ENCODE measurements around the gene TXNDC9. TPM values are rescaled to one million over a fixed set of nuclear protein-coding genes. Genes with fewer than 3 reads are reported as not detected.

TXNDC9 gene, protein sequence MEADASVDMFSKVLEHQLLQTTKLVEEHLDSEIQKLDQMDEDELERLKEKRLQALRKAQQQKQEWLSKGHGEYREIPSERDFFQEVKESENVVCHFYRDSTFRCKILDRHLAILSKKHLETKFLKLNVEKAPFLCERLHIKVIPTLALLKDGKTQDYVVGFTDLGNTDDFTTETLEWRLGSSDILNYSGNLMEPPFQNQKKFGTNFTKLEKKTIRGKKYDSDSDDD
- 34.1 and 41.2 TPM in 2 replicates for total RNA-seq

DNA sequence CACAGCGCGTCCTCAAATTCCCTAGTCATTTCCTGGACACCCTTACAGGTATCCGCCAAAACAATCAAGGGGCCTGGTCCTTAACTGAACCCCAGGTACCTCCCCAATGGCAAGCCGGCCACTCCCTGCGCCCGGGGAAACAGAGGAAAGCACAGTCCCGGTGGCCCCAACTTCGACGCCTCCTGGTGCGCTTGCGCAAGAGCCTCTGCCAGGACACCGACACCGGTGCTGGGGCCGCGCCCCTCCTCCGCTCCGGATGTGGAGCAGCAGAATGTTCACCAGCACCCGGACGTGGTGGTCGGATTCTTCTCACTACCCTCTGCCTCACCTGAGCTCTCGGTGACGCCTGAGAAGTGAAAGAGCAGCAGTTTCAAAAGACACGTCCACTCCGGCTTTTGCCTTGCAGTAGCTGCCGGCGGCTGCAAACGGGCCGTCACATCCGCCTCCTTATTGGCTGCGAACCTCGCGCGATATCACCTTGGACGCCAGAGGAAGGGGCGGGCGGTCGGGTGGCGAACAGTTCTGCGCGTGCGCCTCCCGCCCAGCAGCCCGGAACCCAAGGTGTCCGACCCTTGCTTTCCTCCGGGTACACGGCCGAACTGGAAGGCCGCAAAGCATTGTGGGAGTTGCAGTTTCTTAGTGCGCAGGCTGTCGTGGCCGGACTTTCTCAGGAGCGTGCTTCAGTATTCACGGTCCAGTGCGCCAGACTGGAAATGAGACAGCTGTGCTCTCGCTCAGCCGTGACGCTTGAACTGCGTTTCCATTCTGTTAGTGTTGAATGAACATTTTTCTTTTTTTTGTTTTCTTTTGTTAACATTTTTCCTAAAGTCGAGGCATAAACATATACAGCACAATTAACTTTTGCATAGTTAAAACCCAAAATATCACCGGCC is at the start of gene TXNDC9:
TSS of gene TXNDC9 (minus strand) at position 423 of the 893 bp plus-strand sequence. CDS start 3,123 bp downstream, outside the sequence.

DNA sequence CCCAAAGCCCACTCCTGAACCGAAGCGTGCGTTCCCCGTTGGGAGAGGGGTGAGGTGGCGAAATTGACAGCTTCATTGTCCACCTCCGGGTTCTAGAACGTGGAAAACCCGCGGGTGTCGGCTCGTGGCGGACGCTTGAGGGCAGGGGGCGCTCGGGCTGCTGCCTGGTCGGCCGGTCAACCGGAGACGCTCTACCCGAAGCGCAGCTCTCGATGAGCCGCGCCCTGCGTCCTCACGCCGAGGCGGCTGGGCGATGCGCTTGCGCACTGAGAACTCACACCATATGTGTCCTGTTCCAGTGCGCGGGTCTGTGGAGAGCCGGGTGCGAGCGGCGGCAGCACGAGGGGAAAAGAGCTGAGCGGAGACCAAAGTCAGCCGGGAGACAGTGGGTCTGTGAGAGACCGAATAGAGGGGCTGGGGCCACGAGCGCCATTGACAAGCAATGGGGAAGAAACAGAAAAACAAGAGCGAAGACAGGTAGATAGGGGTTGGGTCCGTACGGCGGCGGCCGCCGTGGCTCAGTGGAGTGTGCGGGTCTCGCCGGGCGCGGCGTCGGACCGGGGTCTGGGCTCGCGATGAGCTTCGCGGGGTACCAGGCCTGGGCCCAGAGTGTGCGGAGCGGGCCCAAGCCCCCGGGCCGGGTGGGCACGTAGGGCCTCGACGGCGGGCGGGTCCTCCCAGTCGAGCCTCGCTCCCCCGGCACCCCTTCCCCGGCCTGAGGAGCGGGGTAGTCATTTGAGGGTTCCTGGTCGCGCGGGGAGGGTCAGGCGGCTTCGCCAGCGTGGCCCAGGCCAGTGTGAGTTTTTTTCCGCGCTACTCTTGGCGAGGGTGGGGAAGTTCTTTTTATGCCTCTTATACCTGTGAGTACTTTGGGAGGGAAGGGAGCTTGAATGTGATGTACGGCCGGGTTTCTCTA is 1.2 kb upstream of the TXNDC9 start, which contains the start of gene EIF5B:
TSS of gene EIF5B (plus strand) at position 277 of the 916 bp plus-strand sequence. CDS start at position 443, 166 bp downstream.

DNA sequence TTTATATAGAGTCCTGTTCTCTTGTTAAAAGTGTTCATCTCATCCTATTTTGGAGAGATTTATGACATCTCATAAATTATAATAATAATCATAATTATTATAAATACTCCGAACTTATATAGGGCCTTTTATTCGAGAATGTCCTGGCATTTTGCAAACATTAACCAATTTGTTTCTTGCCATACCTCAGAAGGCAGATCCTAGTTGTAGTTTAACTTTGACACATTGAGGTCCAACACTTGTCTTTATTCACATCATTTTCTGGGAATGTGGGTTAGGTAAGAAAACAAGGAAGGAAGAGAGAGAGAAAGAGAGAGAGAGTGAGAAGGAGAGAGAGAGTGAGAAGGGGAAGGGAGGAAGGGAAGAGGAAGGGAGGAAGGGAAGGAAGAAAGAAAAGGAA is 35.0 kb downstream of the TXNDC9 start, which contains the start of gene LYG1:
TSS of gene LYG1 (minus strand) at position 101 of the 400 bp plus-strand sequence. CDS start 5,527 bp downstream, outside the sequence.

Other genes with a start within 250 kb of the TXNDC9 start
- gene C2orf15, start 194.6 kb downstream of the TXNDC9 start, total RNA-seq = 0.13 TPM in 1 of 2 replicates, not detected in the other
- gene TSGA10, start 181.4 kb downstream of the TXNDC9 start, total RNA-seq = 2.5 and 2.9 TPM in 2 replicates
- gene LIPT1, start 181.4 kb downstream of the TXNDC9 start, total RNA-seq = 6.0 and 6.6 TPM in 2 replicates
- 11.9 TPM in 2 replicates for gene MITD1, start 155.3 kb downstream of the TXNDC9 start, total RNA-seq
- 30.7 and 37.1 TPM in 2 replicates for gene MRPL30, start 155.1 kb downstream of the TXNDC9 start, total RNA-seq
- not detected in 2 replicates for gene LYG2, start 80.7 kb downstream of the TXNDC9 start, total RNA-seq
- gene LYG1, start 35.1 kb downstream of the TXNDC9 start, total RNA-seq = 0.59 and 0.86 TPM in 2 replicates
- gene EIF5B, start 1.1 kb upstream of the TXNDC9 start, total RNA-seq = 40.9 and 47.5 TPM in 2 replicates
- 31.3 and 33.0 TPM in 2 replicates for gene REV1, start 153.7 kb upstream of the TXNDC9 start, total RNA-seq

Measured in smooth muscle cell of the pulmonary artery (primary cell).